Smooth muscle cell (in vitro differentiated cells): ENCODE data around the gene FANCF. TPM values are rescaled to one million over a fixed set of nuclear protein-coding genes. Genes with fewer than 3 reads are reported as not detected.
A peak's percentile ranks its signal among the peaks of the same experiment; 100 is the strongest.

Source experiments
- DNase-seq: peaks from one replicate; lab custom pipeline; 2025; ENCODE audit not compliant: unreplicated experiment; lab: John Stamatoyannopoulos, UW
- H2AFZ ChIP-seq: fragments of 200-600 bp; sonication (generic); 2 replicates; pipeline ENCODE4 v1.6.0; 2016; ENCODE audit warnings: antibody characterized with exemption, low read depth, mild to moderate bottlenecking
- H3F3A ChIP-seq: fragments of 200-600 bp; sonication (generic); 2 replicates; pipeline ENCODE4 v1.6.0; 2017; ENCODE audit warnings: antibody characterized with exemption, low read depth
- H3K27ac ChIP-seq: fragments of 200-600 bp; sonication (generic); 2 replicates; pipeline ENCODE4 v1.5.1; 2016; ENCODE audit warnings: low read depth, mild to moderate bottlenecking
- H3K27me3 ChIP-seq: fragments of 200-600 bp; sonication (generic); 2 replicates; pipeline ENCODE4 v1.6.1; 2016; ENCODE audit warnings: low read depth, mild to moderate bottlenecking
- H3K36me3 ChIP-seq: fragments of 200-600 bp; sonication (generic); 2 replicates; pipeline ENCODE4 v1.5.1; 2016; ENCODE audit warnings: low read depth
- H3K4me1 ChIP-seq: fragments of 200-600 bp; sonication (generic); 2 replicates; pipeline ENCODE4 v1.5.1; 2016; ENCODE audit warnings: low read depth
- H3K4me2 ChIP-seq: fragments of 200-600 bp; sonication (generic); 2 replicates; pipeline ENCODE4 v1.6.0; 2016; ENCODE audit warnings: mild to moderate bottlenecking
- H3K4me3 ChIP-seq: fragments of 200-600 bp; sonication (generic); 2 replicates; pipeline ENCODE4 v1.5.1; 2016; ENCODE audit warnings: mild to moderate bottlenecking
- H3K79me2 ChIP-seq: fragments of 200-600 bp; sonication (generic); 2 replicates; pipeline ENCODE4 v1.6.0; 2016; ENCODE audit warnings: low read depth, mild to moderate bottlenecking
- H3K9ac ChIP-seq: fragments of 200-600 bp; sonication (generic); 2 replicates; pipeline ENCODE4 v1.6.0; 2016; ENCODE audit warnings: low read depth
- H3K9me3 ChIP-seq: fragments of 200-600 bp; sonication (generic); replicated peaks from 2 replicates; pipeline ENCODE4 v1.5.1; 2016; ENCODE audit warnings: low read depth
- H4K20me1 ChIP-seq: fragments of 200-600 bp; sonication (generic); 2 replicates; pipeline ENCODE4 v1.6.0; 2016; ENCODE audit warnings: low read depth
- CTCF ChIP-seq: fragments of 200-600 bp; sonication (generic); IDR thresholded peaks from 2 replicates; pipeline ENCODE4 v1.5.1; 2017; ENCODE audit warnings: borderline replicate concordance, mild to moderate bottlenecking, antibody characterized with exemption; ENCODE audit not compliant: insufficient read depth, poor library complexity, severe bottlenecking
- WGBS: methylation state at CpG from one replicate; pipeline ENCODE4 v1.1.7; 2016; ENCODE audit warnings: low lambda C conversion rate; 5-methylcytosine and 5-hydroxymethylcytosine counted together
- polyA plus RNA-seq: library from polyadenylated mRNA; unstranded; fragments of >200 nt; fragmentation: Nextera tagmentation; extraction: Ambion mirVana; gene quantifications from 2 replicates; pipeline ENCODE4 v1.2.1, GENCODE V29; 2016
- total RNA-seq: library from RNA; depleted of rRNA; stranded (reverse); fragments of >200 nt; gene quantifications from 2 replicates; pipeline ENCODE4 v1.2.3, GENCODE V29; 2014

The FANCF gene
- total and polyA plus RNA-seq, 2 experiments from 2014 or later: 5.6 to 8.6 TPM

- Histone ChIP-seq H3K27ac (no peak overlapping the region), H3K9me3 (no peaks in the 10 kb centered on the region), H3K4me2 (no peak overlapping the region), H4K20me1 (no peaks in the 10 kb centered on the region), H3K4me1 (peaks cover 15% of the 10 kb centered on the region), H2AFZ (no peak overlapping the region), H3K4me3 (no peak overlapping the region), H3F3A (no peaks in the 10 kb centered on the region), H3K36me3 (no peaks in the 10 kb centered on the region), H3K27me3 (no peaks in the 10 kb centered on the region), H3K79me2 (peaks cover 19% of the 10 kb centered on the region), H3K9ac (no peak overlapping the region)
- TF ChIP-seq CTCF: no peak
- DNase-seq: no peak
- 92% methylated on average over 6 of the region's 6 CpGs for WGBS
These were observed 1.8 kb upstream of the FANCF start for GRCh38 chr11:22627421-22627820.

GRCh38 chr11:22626573-22627239, 1.1 kb upstream of the FANCF start:
- 98% methylated on average over 14 of the region's 14 CpGs for WGBS
- Histone ChIP-seq H3K4me2 (peak overlapping the region; percentile 89), H3K36me3 (no peaks in the 10 kb centered on the region), H3F3A (no peaks in the 10 kb centered on the region), H3K4me1 (peaks cover 15% of the 10 kb centered on the region), H4K20me1 (no peaks in the 10 kb centered on the region), H3K27me3 (no peaks in the 10 kb centered on the region), H3K79me2 (peaks cover 22% of the 10 kb centered on the region), H2AFZ (peak overlapping the region; percentile 97), H3K4me3 (peak overlapping the region; percentile 86), H3K9me3 (no peaks in the 10 kb centered on the region), H3K9ac (no peak overlapping the region), H3K27ac (no peak overlapping the region)
- TF ChIP-seq CTCF: no peak
- DNase-seq: no peak

GRCh38 chr11:22624742-22625447, 728 bp downstream of the FANCF start:
- TF ChIP-seq CTCF: peak; percentile 19
- Histone ChIP-seq H3K9me3 (no peaks in the 10 kb centered on the region), H3K4me2 (peak overlapping the region; percentile 89), H3K27ac (peak overlapping the region; percentile 81), H3F3A (no peaks in the 10 kb centered on the region), H3K4me3 (peak overlapping the region; percentile 86), H4K20me1 (no peaks in the 10 kb centered on the region), H3K36me3 (no peaks in the 10 kb centered on the region), H3K4me1 (peaks cover 15% of the 10 kb centered on the region), H3K27me3 (no peaks in the 10 kb centered on the region), H2AFZ (peak overlapping the region; percentile 97), H3K9ac (peak overlapping the region; percentile 73), H3K79me2 (peaks cover 22% of the 10 kb centered on the region)
- no peak for DNase-seq
- WGBS: 3% methylated on average over 31 of the region's 31 CpGs
